Mesenchymal stem cell (in vitro differentiated cells and primary cell): ENCODE data around the gene WDR48. TPM values are rescaled to one million over a fixed set of nuclear protein-coding genes. Genes with fewer than 3 reads are reported as not detected.

ENCODE experiments used
- DNase-seq: peaks from one replicate; pipeline ENCODE4 v3.0.0-alpha.2; 2013
- H2AFZ ChIP-seq: one replicate; pipeline ENCODE4 v1.6.1; 2013; ENCODE audit warnings: low read depth, mild to moderate bottlenecking, control low read depth, inconsistent platforms, low read length, moderate library complexity
- H2AK5ac ChIP-seq: 2 replicates; pipeline ENCODE4 v1.6.1; 2013; ENCODE audit warnings: low read length, moderate library complexity, mild to moderate bottlenecking, inconsistent platforms; ENCODE audit not compliant: severe bottlenecking
- H2BK120ac ChIP-seq: one replicate; pipeline ENCODE4 v1.6.1; 2013; ENCODE audit warnings: low read depth, mild to moderate bottlenecking, inconsistent platforms, low read length, moderate library complexity
- H2BK12ac ChIP-seq, 2 experiments: one replicate each; pipeline ENCODE4 v1.6.1; 2013; ENCODE audit warnings: inconsistent platforms in 2 of 2, low read length in 2 of 2, mild to moderate bottlenecking in 2 of 2, moderate library complexity in 2 of 2, control low read depth in 1 of 2
- H2BK15ac ChIP-seq: one replicate; pipeline ENCODE4 v1.6.1; 2013; ENCODE audit warnings: mild to moderate bottlenecking, low read depth, inconsistent platforms; ENCODE audit not compliant: poor library complexity, severe bottlenecking
- H2BK5ac ChIP-seq: 2 replicates; pipeline ENCODE4 v1.6.1; 2013; ENCODE audit warnings: low read depth, mild to moderate bottlenecking, low read length, control low read depth, inconsistent platforms; ENCODE audit not compliant: poor library complexity, severe bottlenecking
- H3K14ac ChIP-seq, 2 experiments: one replicate each; pipeline ENCODE4 v1.6.1; 2013; ENCODE audit warnings: inconsistent platforms in 2 of 2, low read length in 2 of 2, control low read depth in 1 of 2, mild to moderate bottlenecking in 1 of 2, moderate library complexity in 1 of 2
- H3K18ac ChIP-seq, 2 experiments: one replicate each; pipeline ENCODE4 v1.6.1; 2013; ENCODE audit warnings: inconsistent platforms in 2 of 2, low read length in 2 of 2, control low read depth in 1 of 2, low read depth in 1 of 2, mild to moderate bottlenecking in 1 of 2
- H3K23ac ChIP-seq, 2 experiments: one replicate each; pipeline ENCODE4 v1.6.1; 2013; ENCODE audit warnings: inconsistent platforms in 2 of 2, low read length in 2 of 2, mild to moderate bottlenecking in 2 of 2, moderate library complexity in 2 of 2, control low read depth in 1 of 2
- H3K27ac ChIP-seq: 2 replicates; pipeline ENCODE4 v1.5.1; 2013; ENCODE audit warnings: mild to moderate bottlenecking, moderate library complexity, low read length, control low read depth, inconsistent platforms; ENCODE audit not compliant: poor library complexity, severe bottlenecking
- H3K27me3 ChIP-seq, 2 experiments: 2 replicates each; pipeline versions ENCODE4 v1.6.1 to v1.7.0; 2013; ENCODE audit warnings: low read length in 2 of 2, mild to moderate bottlenecking in 2 of 2, moderate library complexity in 2 of 2, control low read depth in 1 of 2, inconsistent platforms in 1 of 2; ENCODE audit not compliant: control insufficient read depth in 1 of 2, insufficient read depth in 1 of 2
- H3K36me3 ChIP-seq, 2 experiments: 2 replicates each; pipeline versions ENCODE4 v1.6.1 to v1.7.0; 2013; ENCODE audit warnings: low read length in 2 of 2, control low read depth in 1 of 2, inconsistent platforms in 1 of 2, low read depth in 1 of 2, mild to moderate bottlenecking in 1 of 2; ENCODE audit not compliant: insufficient read depth in 2 of 2, control insufficient read depth in 1 of 2
- H3K4ac ChIP-seq, 2 experiments: one replicate each; pipeline ENCODE4 v1.6.1; 2013; ENCODE audit warnings: inconsistent platforms in 2 of 2, low read length in 2 of 2, mild to moderate bottlenecking in 2 of 2, moderate library complexity in 2 of 2, control low read depth in 1 of 2, low read depth in 1 of 2
- H3K4me1 ChIP-seq: 2 replicates; pipeline ENCODE4 v1.6.1; 2013; ENCODE audit warnings: low read depth, low read length, control low read depth; ENCODE audit not compliant: control insufficient read depth, insufficient read depth
- H3K4me2 ChIP-seq: 2 replicates; pipeline ENCODE4 v1.6.1; 2013; ENCODE audit warnings: low read length, mild to moderate bottlenecking, inconsistent platforms; ENCODE audit not compliant: poor library complexity, severe bottlenecking
- H3K4me3 ChIP-seq, 2 experiments: 2 replicates each; pipeline versions ENCODE4 v1.5.1 to v1.7.0; 2013; ENCODE audit warnings: low read length in 2 of 2, mild to moderate bottlenecking in 2 of 2, control low read depth in 1 of 2, low read depth in 1 of 2; ENCODE audit not compliant: insufficient read depth in 1 of 2
- H3K79me1 ChIP-seq: replicated peaks from 2 replicates; pipeline ENCODE4 v1.6.1; 2013; ENCODE audit warnings: mild to moderate bottlenecking, control low read depth, low read length, inconsistent platforms; ENCODE audit not compliant: poor library complexity, severe bottlenecking
- H3K9ac ChIP-seq: 2 replicates; pipeline ENCODE4 v1.7.0; 2013; ENCODE audit warnings: mild to moderate bottlenecking, low read length, moderate library complexity
- H3K9me3 ChIP-seq: 2 replicates; pipeline ENCODE4 v1.7.0; 2013; ENCODE audit warnings: mild to moderate bottlenecking, low read length; ENCODE audit not compliant: control insufficient read depth
- H4K8ac ChIP-seq: one replicate; pipeline ENCODE4 v1.6.1; 2013; ENCODE audit warnings: inconsistent platforms, mild to moderate bottlenecking, low read length, moderate library complexity
- H4K91ac ChIP-seq: one replicate; pipeline ENCODE4 v1.6.1; 2013; ENCODE audit warnings: mild to moderate bottlenecking, low read length, inconsistent platforms
- WGBS: methylation state at CpG from one replicate; pipeline ENCODE4 v1.1.7; 2013; ENCODE audit warnings: mixed read lengths; 5-methylcytosine and 5-hydroxymethylcytosine counted together
- polyA plus RNA-seq, 2 experiments: library from polyadenylated mRNA; stranded (reverse); fragments of 200-250 nt; gene quantifications; one replicate each; pipeline ENCODE4 v1.2.3, GENCODE V29; 2013

WDR48 gene
- polyA plus RNA-seq (2013, experiment 1 of 2): 18.1 TPM
- 19.9 TPM for polyA plus RNA-seq (2013, experiment 2 of 2)

- WGBS: 2% methylated on average over 67 of the region's 68 CpGs
- H3K9me3 ChIP-seq: no peaks in the 10 kb centered on the region
- peak within 1 kb of the TSS; percentile 61 to 97 for H3K4ac ChIP-seq
- H3K9ac ChIP-seq: peak within 1 kb of the TSS; percentile 93
- no peaks in the 10 kb centered on the region for H3K36me3 ChIP-seq
- peak within 1 kb of the TSS in 1 of 2 experiments; percentile 47 for H2BK12ac ChIP-seq
- peak within 1 kb of the TSS; percentile 37 to 98 for H3K18ac ChIP-seq
- peak within 1 kb of the TSS; percentile 3 for H4K91ac ChIP-seq
- peaks cover 0 to 7% of the 10 kb centered on the region in 2 experiments for H3K27me3 ChIP-seq
- H2AK5ac ChIP-seq: peak within 1 kb of the TSS; percentile 26
- peaks cover 1% of the 10 kb centered on the region for H3K4me1 ChIP-seq
- H3K14ac ChIP-seq: peak within 1 kb of the TSS in 1 of 2 experiments; percentile 87
- H2BK15ac ChIP-seq: no peak within 1 kb of the TSS
- peak within 1 kb of the TSS; percentile 92 for H4K8ac ChIP-seq
- H3K79me1 ChIP-seq: peaks cover 16% of the 10 kb centered on the region
- no peak within 1 kb of the TSS for H2BK120ac ChIP-seq
- H3K4me2 ChIP-seq: peak within 1 kb of the TSS; percentile 88
- peak within 1 kb of the TSS; percentile 88 to 92 for H3K4me3 ChIP-seq
- peak within 1 kb of the TSS; percentile 26 for H3K27ac ChIP-seq
- H3K23ac ChIP-seq: peak within 1 kb of the TSS in 1 of 2 experiments; percentile 64
- H2BK5ac ChIP-seq: no peak within 1 kb of the TSS
- H2AFZ ChIP-seq: peak within 1 kb of the TSS; percentile 98
- peak; percentile 94 for DNase-seq
These were observed at the start of gene WDR48, which contains the start of gene SCN11A for GRCh38 chr3:39051649-39052561. Gene WDR48 (plus strand): TSS chr3:39052016. CDS start chr3:39052026, 10 bp downstream. Gene SCN11A (minus strand): TSS chr3:39051944. CDS start chr3:38950362, 101,582 bp downstream.

DNA sequence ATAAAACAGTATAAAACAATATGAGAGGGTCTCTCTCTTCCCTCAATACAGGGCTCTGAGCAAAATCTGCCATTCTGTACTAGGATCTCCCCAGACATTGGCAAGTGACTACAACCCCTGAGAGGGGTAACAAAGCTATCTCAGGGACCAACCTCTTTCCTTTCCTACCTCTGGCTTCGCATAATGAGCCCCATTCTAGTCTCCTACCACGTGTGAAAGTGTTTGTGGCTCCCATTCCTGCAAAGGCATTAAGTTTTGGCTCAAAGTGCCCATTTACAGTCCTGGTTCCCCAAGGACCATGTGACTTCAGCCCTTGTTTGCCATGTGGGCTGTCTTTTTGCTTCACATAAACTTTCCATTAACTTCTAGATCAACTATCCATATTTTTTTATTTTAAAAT lies 46.5 kb upstream of the WDR48 start:
- Histone ChIP-seq H2BK5ac (peak overlapping the region; percentile 66), H3K9me3 (no peaks in the 10 kb centered on the region), H3K9ac (no peak overlapping the region), H3K27ac (peak overlapping the region; percentile 9), H3K18ac (no peak overlapping the region), H3K4me1 (no peaks in the 10 kb centered on the region), H2BK12ac (no peak overlapping the region), H3K4me3 (no peak overlapping the region), H3K14ac (no peak overlapping the region), H2AK5ac (no peak overlapping the region), H3K4ac (no peak overlapping the region), H3K36me3 (no peaks in the 10 kb centered on the region), H3K79me1 (no peaks in the 10 kb centered on the region), H3K4me2 (no peak overlapping the region), H4K91ac (no peak overlapping the region), H2BK15ac (no peak overlapping the region), H2BK120ac (no peak overlapping the region), H3K23ac (no peak overlapping the region), H3K27me3 (peaks cover 0 to 6% of the 10 kb centered on the region in 2 experiments), H2AFZ (no peak overlapping the region), H4K8ac (no peak overlapping the region)
- no peak for DNase-seq
- WGBS: 27% methylated on average over 2 of the region's 2 CpGs

DNA sequence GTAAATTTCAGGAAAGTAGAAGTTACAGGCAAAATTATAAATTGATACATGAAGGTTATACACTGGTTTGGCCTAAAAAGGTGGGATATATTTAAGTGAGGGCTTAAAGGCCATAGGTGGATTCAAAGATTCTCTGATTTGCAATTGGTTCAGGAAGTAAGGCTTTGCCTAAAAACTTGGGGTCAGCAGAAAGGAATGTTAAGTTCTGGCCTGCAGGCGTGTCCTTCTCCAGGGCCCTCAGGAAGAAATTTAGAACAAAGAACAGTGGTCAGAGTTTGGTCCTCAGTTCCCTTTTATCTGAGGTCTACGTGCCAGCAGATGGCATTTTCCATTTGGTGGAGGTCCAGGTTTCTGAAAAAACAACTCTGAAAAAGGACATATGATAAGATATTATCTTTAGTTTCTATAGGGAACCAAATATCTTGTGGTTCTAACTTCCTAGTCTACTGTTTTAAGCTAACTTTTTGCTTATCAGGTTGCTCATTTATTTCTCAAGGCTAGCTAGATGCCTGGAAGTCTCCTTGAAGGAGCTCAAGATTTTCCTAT lies 40.6 kb upstream of the WDR48 start:
- H2BK5ac ChIP-seq: no peak overlapping the region
- DNase-seq: no peak
- no peak overlapping the region for H2AK5ac ChIP-seq
- no peak overlapping the region for H3K4me3 ChIP-seq
- no peak overlapping the region for H2BK120ac ChIP-seq
- H4K8ac ChIP-seq: no peak overlapping the region
- H3K27ac ChIP-seq: no peak overlapping the region
- H3K23ac ChIP-seq: no peak overlapping the region
- no peaks in the 10 kb centered on the region for H3K4me1 ChIP-seq
- H3K79me1 ChIP-seq: no peaks in the 10 kb centered on the region
- no peaks in the 10 kb centered on the region for H3K36me3 ChIP-seq
- H3K18ac ChIP-seq: no peak overlapping the region
- no peaks in the 10 kb centered on the region for H3K9me3 ChIP-seq
- H2BK15ac ChIP-seq: no peak overlapping the region
- H3K14ac ChIP-seq: no peak overlapping the region
- H2BK12ac ChIP-seq: no peak overlapping the region
- no peak overlapping the region for H2AFZ ChIP-seq
- WGBS: 69% methylated on average over 2 of the region's 2 CpGs
- peaks cover 4 to 7% of the 10 kb centered on the region in 2 experiments for H3K27me3 ChIP-seq
- H4K91ac ChIP-seq: no peak overlapping the region
- H3K9ac ChIP-seq: no peak overlapping the region
- H3K4me2 ChIP-seq: no peak overlapping the region
- H3K4ac ChIP-seq: no peak overlapping the region

GRCh38 chr3:39013289-39013688 lies 38.5 kb upstream of the WDR48 start:
- WGBS: 64% methylated on average over 2 of the region's 2 CpGs
- no peak overlapping the region for H2AK5ac ChIP-seq

More at GRCh38 chr3:39013289-39013688, 38.5 kb upstream of the WDR48 start:
- H4K91ac ChIP-seq: no peak overlapping the region
- H2BK15ac ChIP-seq: no peak overlapping the region
- no peak overlapping the region for H3K4me3 ChIP-seq
- H4K8ac ChIP-seq: no peak overlapping the region
- no peak overlapping the region for H3K18ac ChIP-seq
- no peak overlapping the region for H2BK120ac ChIP-seq
- no peaks in the 10 kb centered on the region for H3K4me1 ChIP-seq
- no peak overlapping the region for H3K14ac ChIP-seq
- H2AFZ ChIP-seq: no peak overlapping the region
- H3K4ac ChIP-seq: no peak overlapping the region
- H3K27me3 ChIP-seq: peaks cover 4 to 12% of the 10 kb centered on the region in 2 experiments
- no peak overlapping the region for H3K9ac ChIP-seq
- H3K9me3 ChIP-seq: no peaks in the 10 kb centered on the region
- no peak overlapping the region for H2BK5ac ChIP-seq
- H3K36me3 ChIP-seq: no peaks in the 10 kb centered on the region
- no peak overlapping the region for H3K27ac ChIP-seq
- DNase-seq: peak; percentile 21
- no peak overlapping the region for H2BK12ac ChIP-seq
- H3K79me1 ChIP-seq: no peaks in the 10 kb centered on the region
- no peak overlapping the region for H3K23ac ChIP-seq
- no peak overlapping the region for H3K4me2 ChIP-seq
